ENCODE data around the gene CEP152. TPM values are rescaled to one million over a fixed set of nuclear protein-coding genes. Genes with fewer than 3 reads are reported as not detected.

CEP152 gene
- total RNA-seq, 1 experiment from 2014 or later, result 24.6 TPM

DNA sequence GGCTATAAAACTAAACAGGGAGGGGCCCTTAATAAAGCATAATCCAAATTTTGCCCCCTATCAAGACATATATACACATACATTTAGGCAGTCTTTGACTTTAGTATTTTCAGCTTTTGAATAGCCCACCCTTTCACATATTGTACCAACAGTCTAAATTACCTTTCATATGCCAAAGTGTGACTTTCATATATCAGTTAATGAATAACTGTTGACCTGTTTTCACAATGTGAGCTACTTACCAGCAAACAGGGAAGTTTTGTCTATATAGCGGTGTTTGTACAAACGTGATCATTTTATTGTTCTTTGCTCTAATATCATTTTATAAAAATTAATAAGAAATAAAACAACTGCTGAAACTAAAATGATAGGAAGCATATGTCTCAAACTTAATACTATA lies 28.0 kb downstream of the CEP152 start:
- H3K4me3 ChIP-seq, result no peak overlapping the region
- intact Hi-C loops (cut with micrococcal nuclease; ENCODE audit: unreplicated experiment), result no loop called here
- H3K27me3 ChIP-seq (ENCODE audit: insufficient read depth, low read depth), result no peaks in the 10 kb centered on the region
- no peak for TF ChIP-seq EZH2 (IDR thresholded peaks at IDR 0.05; ENCODE audit: low read depth)
- TF ChIP-seq, protein P1, sequence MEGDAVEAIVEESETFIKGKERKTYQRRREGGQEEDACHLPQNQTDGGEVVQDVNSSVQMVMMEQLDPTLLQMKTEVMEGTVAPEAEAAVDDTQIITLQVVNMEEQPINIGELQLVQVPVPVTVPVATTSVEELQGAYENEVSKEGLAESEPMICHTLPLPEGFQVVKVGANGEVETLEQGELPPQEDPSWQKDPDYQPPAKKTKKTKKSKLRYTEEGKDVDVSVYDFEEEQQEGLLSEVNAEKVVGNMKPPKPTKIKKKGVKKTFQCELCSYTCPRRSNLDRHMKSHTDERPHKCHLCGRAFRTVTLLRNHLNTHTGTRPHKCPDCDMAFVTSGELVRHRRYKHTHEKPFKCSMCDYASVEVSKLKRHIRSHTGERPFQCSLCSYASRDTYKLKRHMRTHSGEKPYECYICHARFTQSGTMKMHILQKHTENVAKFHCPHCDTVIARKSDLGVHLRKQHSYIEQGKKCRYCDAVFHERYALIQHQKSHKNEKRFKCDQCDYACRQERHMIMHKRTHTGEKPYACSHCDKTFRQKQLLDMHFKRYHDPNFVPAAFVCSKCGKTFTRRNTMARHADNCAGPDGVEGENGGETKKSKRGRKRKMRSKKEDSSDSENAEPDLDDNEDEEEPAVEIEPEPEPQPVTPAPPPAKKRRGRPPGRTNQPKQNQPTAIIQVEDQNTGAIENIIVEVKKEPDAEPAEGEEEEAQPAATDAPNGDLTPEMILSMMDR (conservative IDR thresholded peaks at IDR 0.05), result no peak
- no TSS peak for BruUV-seq (replicated peaks)
- ChIA-PET CTCF (no interaction called here), POLR2A (ENCODE audit: unreplicated experiment) (no interaction called here)
- no peaks in the 10 kb centered on the region for H3F3A ChIP-seq (ENCODE audit: insufficient read depth, low read depth)
- DNase-seq, result no peak
- H3K4me1 ChIP-seq (replicated peaks; ENCODE audit: insufficient read depth), result no peaks in the 10 kb centered on the region
- no peaks in the 10 kb centered on the region for H3K79me2 ChIP-seq (ENCODE audit: low read depth)
- no peak overlapping the region for H3K27ac ChIP-seq
- H4K20me1 ChIP-seq (ENCODE audit: insufficient read depth), result no peaks in the 10 kb centered on the region
- no peak overlapping the region for H3K4me2 ChIP-seq
- H3K9me3 ChIP-seq (ENCODE audit: insufficient read depth, low read depth), result no peaks in the 10 kb centered on the region
- H3K36me3 ChIP-seq (ENCODE audit: low read depth), result no peaks in the 10 kb centered on the region
- no peaks in the 10 kb centered on the region for H3K9me2 ChIP-seq (ENCODE audit: insufficient read depth)
- H2AFZ ChIP-seq, result no peak overlapping the region

DNA sequence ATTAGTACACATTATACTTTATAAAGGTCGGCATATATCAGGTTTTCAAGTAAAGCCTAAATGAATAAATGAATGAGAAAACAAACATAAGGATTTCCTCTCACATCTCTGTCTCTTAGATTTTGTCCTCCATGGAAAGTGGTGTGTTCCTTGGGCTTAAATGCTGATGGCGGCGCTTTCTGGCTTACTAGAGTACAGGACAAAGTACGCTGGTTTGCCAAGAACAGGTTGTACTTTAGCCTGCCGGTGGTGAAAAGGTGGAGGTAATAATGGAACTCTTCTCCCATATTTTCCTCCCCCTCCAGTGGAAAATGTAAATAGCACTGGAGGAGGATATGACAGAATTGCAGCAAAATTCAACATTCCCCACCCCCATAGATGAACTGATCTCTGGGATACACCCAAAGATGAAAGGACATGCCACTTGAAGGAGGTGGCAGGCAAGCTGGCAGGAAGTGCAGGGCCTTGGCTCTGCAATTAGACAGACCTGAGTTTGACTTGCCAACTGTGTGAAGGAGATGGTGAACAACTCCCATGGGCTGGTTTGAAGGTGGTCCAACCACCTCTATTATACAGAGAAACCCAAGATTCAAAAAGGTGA lies 29.3 kb downstream of the CEP152 start:
- H3K4me3 ChIP-seq, result no peak overlapping the region
- H3K4me1 ChIP-seq (replicated peaks; ENCODE audit: insufficient read depth), result no peaks in the 10 kb centered on the region
- TF ChIP-seq, protein P1 (conservative IDR thresholded peaks at IDR 0.05), result no peak
- TF ChIP-seq EZH2 (IDR thresholded peaks at IDR 0.05; ENCODE audit: low read depth), result no peak
- H3K79me2 ChIP-seq (ENCODE audit: low read depth), result no peaks in the 10 kb centered on the region
- no peak overlapping the region for H2AFZ ChIP-seq
- H3K9me2 ChIP-seq (ENCODE audit: insufficient read depth), result no peaks in the 10 kb centered on the region
- intact Hi-C loops (cut with micrococcal nuclease; ENCODE audit: unreplicated experiment), result no loop called here
- no peaks in the 10 kb centered on the region for H3K9me3 ChIP-seq (ENCODE audit: insufficient read depth, low read depth)
- no peak overlapping the region for H3K4me2 ChIP-seq
- no peak for DNase-seq
- no peaks in the 10 kb centered on the region for H3K36me3 ChIP-seq (ENCODE audit: low read depth)
- H3F3A ChIP-seq (ENCODE audit: insufficient read depth, low read depth), result no peaks in the 10 kb centered on the region
- H3K27ac ChIP-seq, result no peak overlapping the region
- CTCF ChIA-PET, result no interaction called here
- H3K27me3 ChIP-seq (ENCODE audit: insufficient read depth, low read depth), result no peaks in the 10 kb centered on the region
- BruUV-seq (replicated peaks), result no TSS peak
- H4K20me1 ChIP-seq (ENCODE audit: insufficient read depth), result no peaks in the 10 kb centered on the region
- POLR2A ChIA-PET (ENCODE audit: unreplicated experiment), result no interaction called here

DNA sequence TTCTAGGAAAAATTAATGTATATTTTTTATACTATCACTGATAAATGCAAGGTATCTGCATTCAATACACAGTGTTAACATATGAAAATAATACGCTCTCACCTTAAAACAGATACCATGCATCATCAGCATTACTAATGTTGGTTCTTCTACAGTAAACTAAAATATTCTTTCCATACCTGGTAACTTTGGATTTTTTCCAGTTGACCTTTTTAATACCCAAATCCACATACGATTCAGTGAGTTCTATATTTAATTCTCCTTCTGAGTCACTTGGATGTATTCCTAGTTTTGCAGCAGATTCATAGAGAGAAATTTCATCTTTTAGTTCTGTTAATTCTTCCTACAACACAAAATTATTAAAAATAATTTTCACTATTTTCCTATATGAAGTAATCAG lies 29.9 kb downstream of the CEP152 start:
- POLR2A ChIA-PET (ENCODE audit: unreplicated experiment), result no interaction called here

More for the DNA sequence above, 29.9 kb downstream of the CEP152 start:
- no peaks in the 10 kb centered on the region for H3K9me2 ChIP-seq (ENCODE audit: insufficient read depth)
- no peaks in the 10 kb centered on the region for H3K79me2 ChIP-seq (ENCODE audit: low read depth)
- DNase-seq, result no peak
- H3K4me1 ChIP-seq (replicated peaks; ENCODE audit: insufficient read depth), result no peaks in the 10 kb centered on the region
- CTCF ChIA-PET, result no interaction called here
- no peak overlapping the region for H3K4me2 ChIP-seq
- H3K27me3 ChIP-seq (ENCODE audit: insufficient read depth, low read depth), result no peaks in the 10 kb centered on the region
- BruUV-seq (replicated peaks), result no TSS peak
- H3K36me3 ChIP-seq (ENCODE audit: low read depth), result no peaks in the 10 kb centered on the region
- no peak overlapping the region for H3K27ac ChIP-seq
- no peaks in the 10 kb centered on the region for H3F3A ChIP-seq (ENCODE audit: insufficient read depth, low read depth)
- no peaks in the 10 kb centered on the region for H3K9me3 ChIP-seq (ENCODE audit: insufficient read depth, low read depth)
- H2AFZ ChIP-seq, result no peak overlapping the region
- TF ChIP-seq, protein P1 (conservative IDR thresholded peaks at IDR 0.05), result no peak
- TF ChIP-seq EZH2 (IDR thresholded peaks at IDR 0.05; ENCODE audit: low read depth), result no peak
- H3K4me3 ChIP-seq, result no peak overlapping the region
- no peaks in the 10 kb centered on the region for H4K20me1 ChIP-seq (ENCODE audit: insufficient read depth)
- intact Hi-C loops (cut with micrococcal nuclease; ENCODE audit: unreplicated experiment), result no loop called here

All from PC-9 (cell line).